ENCODE results near the gene AIFM3. TPM values are rescaled to one million over a fixed set of nuclear protein-coding genes. Genes with fewer than 3 reads are reported as not detected.
A peak's percentile ranks its signal among the peaks of the same experiment; 100 is the strongest.
"Not testable (repeated sequence)": the region's sequence is repeated elsewhere in the genome, so short reads cannot be mapped to it uniquely, and the experiment has no call there.

AIFM3 gene
- total RNA-seq, 1 experiment from 2014 or later = 0.56 TPM

GRCh38 chr22:21000207-21000986, 33.3 kb downstream of the AIFM3 start:
- no peak for DNase-seq
- peaks cover 31% of the 10 kb centered on the region for H3K36me3 ChIP-seq

GRCh38 chr22:21000987-21001600, 34.0 kb downstream of the AIFM3 start:
- Histone ChIP-seq H3K9me3 (no peaks in the 10 kb centered on the region), H3K27me3 (no peaks in the 10 kb centered on the region), H3K4me3 (peak overlapping the region; percentile 96), H3K36me3 (peaks cover 31% of the 10 kb centered on the region)
- DNase-seq = no peak

More at GRCh38 chr22:21000207-21000986, 33.3 kb downstream of the AIFM3 start:
- Histone ChIP-seq H3K9me3 (no peaks in the 10 kb centered on the region), H3K4me3 (peak overlapping the region; percentile 96), H3K27me3 (no peaks in the 10 kb centered on the region)

GRCh38 chr22:21001601-21002325, 34.7 kb downstream of the AIFM3 start, which contains the start of gene THAP7:
Gene THAP7, minus strand, starts transcription at chr22:21002118. Its CDS starts 207 bp downstream, at chr22:21001911.
- Histone ChIP-seq H3K36me3 (peaks cover 31% of the 10 kb centered on the region), H3K9me3 (no peaks in the 10 kb centered on the region), H3K4me3 (peak within 1 kb of the TSS; percentile 96), H3K27me3 (no peaks in the 10 kb centered on the region)
- DNase-seq = peak; percentile 96

GRCh38 chr22:21003782-21004181, 36.7 kb downstream of the AIFM3 start:
- H3K9me3 ChIP-seq = no peaks in the 10 kb centered on the region
- H3K36me3 ChIP-seq = peaks cover 23% of the 10 kb centered on the region
- no peaks in the 10 kb centered on the region for H3K27me3 ChIP-seq
- no peak for DNase-seq
- no peak overlapping the region for H3K4me3 ChIP-seq

- H3K27me3 ChIP-seq, H3K36me3 ChIP-seq, DNase-seq, H3K4me3 ChIP-seq, H3K9me3 ChIP-seq: not testable (repeated sequence)
These were observed 42.2 kb downstream of the AIFM3 start for GRCh38 chr22:21009208-21009607.

- no peaks in the 10 kb centered on the region for H3K9me3 ChIP-seq
- no peaks in the 10 kb centered on the region for H3K27me3 ChIP-seq
- H3K36me3 ChIP-seq = no peaks in the 10 kb centered on the region
- H3K4me3 ChIP-seq = no peak overlapping the region
- DNase-seq = no peak
These were observed 42.8 kb downstream of the AIFM3 start for GRCh38 chr22:21009638-21010425.

GRCh38 chr22:21010426-21011113, 43.5 kb downstream of the AIFM3 start:
- no peaks in the 10 kb centered on the region for H3K9me3 ChIP-seq
- H3K4me3 ChIP-seq = no peak overlapping the region
- H3K27me3 ChIP-seq = no peaks in the 10 kb centered on the region
- H3K36me3 ChIP-seq = no peaks in the 10 kb centered on the region
- DNase-seq = no peak

GRCh38 chr22:21012446-21013407, 45.7 kb downstream of the AIFM3 start:
- no peak overlapping the region for H3K4me3 ChIP-seq
- no peaks in the 10 kb centered on the region for H3K36me3 ChIP-seq
- no peak for DNase-seq
- no peaks in the 10 kb centered on the region for H3K27me3 ChIP-seq
- H3K9me3 ChIP-seq = no peaks in the 10 kb centered on the region

- Histone ChIP-seq H3K9me3 (no peaks in the 10 kb centered on the region), H3K27me3 (no peaks in the 10 kb centered on the region), H3K36me3 (no peaks in the 10 kb centered on the region), H3K4me3 (no peak overlapping the region)
- no peak for DNase-seq
These were observed 46.7 kb downstream of the AIFM3 start for GRCh38 chr22:21013657-21014201.

- DNase-seq = peak; percentile 61
These were observed 47.2 kb downstream of the AIFM3 start for GRCh38 chr22:21014202-21014725.

GRCh38 chr22:21014726-21015465, 47.8 kb downstream of the AIFM3 start, which contains the start of gene P2RX6:
Gene P2RX6, plus strand, starts transcription at chr22:21015165. Its CDS starts 10 bp downstream, at chr22:21015175.
- Histone ChIP-seq H3K9me3 (no peaks in the 10 kb centered on the region), H3K27me3 (no peaks in the 10 kb centered on the region), H3K36me3 (no peaks in the 10 kb centered on the region), H3K4me3 (peak within 1 kb of the TSS; percentile 39)
- peak; percentile 81 for DNase-seq

More at GRCh38 chr22:21014202-21014725, 47.2 kb downstream of the AIFM3 start:
- Histone ChIP-seq H3K9me3 (no peaks in the 10 kb centered on the region), H3K36me3 (no peaks in the 10 kb centered on the region), H3K27me3 (no peaks in the 10 kb centered on the region), H3K4me3 (peak overlapping the region; percentile 39; the same call in 1 of the 2 replicates)

GRCh38 chr22:21015466-21016006, 48.5 kb downstream of the AIFM3 start:
- Histone ChIP-seq H3K27me3 (no peaks in the 10 kb centered on the region), H3K9me3 (no peaks in the 10 kb centered on the region), H3K4me3 (peak overlapping the region; percentile 39), H3K36me3 (no peaks in the 10 kb centered on the region)
- no peak for DNase-seq

GRCh38 chr22:21016644-21017420, 49.8 kb downstream of the AIFM3 start:
- no peak for DNase-seq
- H3K27me3 ChIP-seq = no peaks in the 10 kb centered on the region
- H3K36me3 ChIP-seq = no peaks in the 10 kb centered on the region
- H3K4me3 ChIP-seq = no peak overlapping the region
- no peaks in the 10 kb centered on the region for H3K9me3 ChIP-seq
